ENCODE measurements around the gene SLFNL1.

The SLFNL1 gene

DNA sequence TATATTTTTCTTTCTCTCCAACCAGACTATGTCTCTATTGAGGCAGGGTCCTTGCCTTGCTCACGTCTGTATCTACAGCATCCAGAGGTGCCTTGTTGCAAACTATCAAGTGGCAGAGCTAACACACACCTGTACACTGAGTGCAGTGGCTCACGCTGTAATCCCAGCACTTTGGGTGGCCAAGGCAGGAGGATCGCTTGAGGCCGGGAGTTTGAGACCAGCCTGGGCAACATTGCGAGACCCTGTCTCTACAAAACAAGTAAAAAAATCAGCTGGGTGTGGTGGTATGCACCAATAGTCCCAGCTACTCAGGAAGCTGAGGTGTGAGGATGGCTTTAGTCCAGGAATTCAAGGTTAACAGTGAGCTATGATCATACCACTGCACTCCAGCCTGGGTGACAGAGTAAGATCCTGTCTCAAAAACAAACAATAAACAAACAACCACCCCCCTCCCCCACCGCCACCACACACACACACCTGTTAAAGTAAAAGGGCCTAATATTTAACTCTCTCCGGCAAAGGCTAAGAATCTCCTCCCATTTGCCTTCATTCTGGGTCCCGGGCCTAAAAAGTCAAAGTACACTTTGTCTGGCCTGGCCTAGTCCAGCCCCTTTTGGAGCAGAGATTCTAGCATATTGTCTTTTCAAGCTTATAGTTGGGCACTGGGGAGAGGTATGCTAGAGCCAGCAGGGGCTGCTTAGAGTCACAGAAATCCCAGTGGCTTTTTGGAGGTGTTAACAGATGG is 9.5 kb upstream of the SLFNL1 start:
- H3K4me3 ChIP-seq (ENCODE audit: low read depth, low read length): no peak overlapping the region
- TF ChIP-seq, protein P1, sequence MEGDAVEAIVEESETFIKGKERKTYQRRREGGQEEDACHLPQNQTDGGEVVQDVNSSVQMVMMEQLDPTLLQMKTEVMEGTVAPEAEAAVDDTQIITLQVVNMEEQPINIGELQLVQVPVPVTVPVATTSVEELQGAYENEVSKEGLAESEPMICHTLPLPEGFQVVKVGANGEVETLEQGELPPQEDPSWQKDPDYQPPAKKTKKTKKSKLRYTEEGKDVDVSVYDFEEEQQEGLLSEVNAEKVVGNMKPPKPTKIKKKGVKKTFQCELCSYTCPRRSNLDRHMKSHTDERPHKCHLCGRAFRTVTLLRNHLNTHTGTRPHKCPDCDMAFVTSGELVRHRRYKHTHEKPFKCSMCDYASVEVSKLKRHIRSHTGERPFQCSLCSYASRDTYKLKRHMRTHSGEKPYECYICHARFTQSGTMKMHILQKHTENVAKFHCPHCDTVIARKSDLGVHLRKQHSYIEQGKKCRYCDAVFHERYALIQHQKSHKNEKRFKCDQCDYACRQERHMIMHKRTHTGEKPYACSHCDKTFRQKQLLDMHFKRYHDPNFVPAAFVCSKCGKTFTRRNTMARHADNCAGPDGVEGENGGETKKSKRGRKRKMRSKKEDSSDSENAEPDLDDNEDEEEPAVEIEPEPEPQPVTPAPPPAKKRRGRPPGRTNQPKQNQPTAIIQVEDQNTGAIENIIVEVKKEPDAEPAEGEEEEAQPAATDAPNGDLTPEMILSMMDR (IDR thresholded peaks at IDR 0.05; ENCODE audit: control insufficient read depth, extremely low read depth, insufficient read depth): no peak
- DNase-seq (ENCODE audit: low read depth): no peak

DNA sequence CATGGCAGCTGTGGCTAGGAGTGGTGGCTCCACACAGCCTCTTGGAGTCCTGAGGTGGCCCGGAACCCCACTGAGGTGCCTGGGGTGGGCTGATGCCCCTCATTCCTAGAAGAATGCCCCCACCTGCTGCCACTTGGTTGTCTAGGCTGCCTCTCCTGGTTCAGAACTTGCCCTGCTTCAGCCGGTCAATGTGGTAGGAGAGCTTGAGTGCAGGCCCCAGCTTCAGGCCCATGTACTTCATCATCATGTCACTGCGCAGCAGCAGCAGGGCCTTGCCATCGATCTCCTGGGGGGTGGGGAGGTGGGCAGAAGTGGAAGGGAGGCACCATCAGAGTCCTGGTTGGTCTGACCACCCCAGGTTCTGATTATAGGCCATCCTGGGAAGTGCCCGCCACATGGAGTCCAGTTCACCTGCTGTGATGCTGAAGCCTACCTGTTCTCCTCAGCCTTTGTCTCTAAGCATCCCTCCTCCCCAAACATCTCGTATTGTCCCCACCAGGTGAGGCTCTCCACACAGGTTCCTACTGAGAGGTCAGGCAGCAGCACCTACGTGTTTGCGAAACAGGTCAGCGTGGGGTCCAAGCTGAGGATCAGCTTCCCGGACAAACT is 6.6 kb upstream of the SLFNL1 start:
- H3K4me3 ChIP-seq (ENCODE audit: low read depth, low read length): no peak overlapping the region
- no peak for DNase-seq (ENCODE audit: low read depth)
- TF ChIP-seq, protein P1 (IDR thresholded peaks at IDR 0.05; ENCODE audit: control insufficient read depth, extremely low read depth, insufficient read depth): no peak

DNA sequence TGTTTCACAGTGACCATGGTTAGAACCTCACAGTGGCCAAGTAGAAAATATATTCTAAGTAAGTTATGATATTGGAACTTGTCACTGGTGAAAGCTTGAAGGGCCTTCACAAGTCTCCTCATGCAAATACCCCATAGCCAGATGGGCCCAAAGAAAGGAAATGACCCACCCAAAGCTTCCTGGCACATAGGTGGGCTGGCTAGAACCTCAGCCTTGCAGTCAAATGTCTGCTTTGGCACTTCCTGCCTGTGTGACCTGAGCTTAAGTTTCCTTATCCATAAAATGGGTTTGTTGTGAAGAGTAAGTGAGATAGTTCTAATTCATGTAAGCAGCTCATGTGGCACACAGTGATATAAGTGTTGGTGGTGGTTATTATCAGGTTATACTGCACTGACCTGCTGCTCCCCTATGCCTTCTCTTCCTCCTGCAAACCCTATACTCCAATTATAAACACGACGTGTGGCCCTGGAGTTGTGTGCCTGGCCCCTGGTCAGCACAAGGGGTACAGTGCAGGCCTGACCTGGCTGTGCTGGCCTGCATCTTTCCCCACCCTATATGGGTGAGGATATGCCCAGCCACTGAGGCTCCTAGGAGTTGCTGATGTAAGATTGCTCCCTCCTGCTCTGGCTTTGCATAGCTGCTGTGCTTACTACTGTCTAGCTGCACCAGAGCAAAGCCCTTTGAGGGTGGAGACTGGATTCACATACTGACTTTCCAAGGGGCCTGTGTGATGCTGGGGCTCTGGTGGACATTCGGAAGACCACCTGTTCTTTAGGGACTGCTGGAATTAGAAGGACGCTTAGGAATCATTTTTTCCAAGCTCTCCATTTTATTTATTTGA is 4.7 kb upstream of the SLFNL1 start:
- DNase-seq (ENCODE audit: low read depth): no peak
- no peak overlapping the region for H3K4me3 ChIP-seq (ENCODE audit: low read depth, low read length)
- TF ChIP-seq, protein P1 (IDR thresholded peaks at IDR 0.05; ENCODE audit: control insufficient read depth, extremely low read depth, insufficient read depth): no peak

DNA sequence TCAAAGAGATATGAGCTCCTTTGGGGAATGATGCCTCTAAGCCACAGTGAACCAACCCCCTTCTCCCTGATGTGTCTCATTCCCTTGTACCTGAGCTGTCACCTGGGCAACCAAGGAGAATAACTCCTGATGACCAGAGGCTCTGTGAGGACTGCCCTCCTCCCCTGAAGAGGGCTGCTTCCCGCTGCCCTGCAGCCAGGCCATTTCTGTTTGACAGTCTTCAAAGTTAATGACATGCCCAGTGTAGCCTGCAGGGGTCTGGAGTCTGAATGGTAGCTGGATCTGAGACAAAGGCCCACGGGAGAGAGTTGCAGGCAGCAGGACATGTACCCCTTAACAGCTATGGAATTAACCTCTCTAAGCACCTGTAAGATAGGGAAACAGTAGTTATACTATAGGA is 3.4 kb upstream of the SLFNL1 start:
- DNase-seq (ENCODE audit: low read depth): no peak
- TF ChIP-seq, protein P1 (IDR thresholded peaks at IDR 0.05; ENCODE audit: control insufficient read depth, extremely low read depth, insufficient read depth): no peak
- H3K4me3 ChIP-seq (ENCODE audit: low read depth, low read length): no peak overlapping the region

DNA sequence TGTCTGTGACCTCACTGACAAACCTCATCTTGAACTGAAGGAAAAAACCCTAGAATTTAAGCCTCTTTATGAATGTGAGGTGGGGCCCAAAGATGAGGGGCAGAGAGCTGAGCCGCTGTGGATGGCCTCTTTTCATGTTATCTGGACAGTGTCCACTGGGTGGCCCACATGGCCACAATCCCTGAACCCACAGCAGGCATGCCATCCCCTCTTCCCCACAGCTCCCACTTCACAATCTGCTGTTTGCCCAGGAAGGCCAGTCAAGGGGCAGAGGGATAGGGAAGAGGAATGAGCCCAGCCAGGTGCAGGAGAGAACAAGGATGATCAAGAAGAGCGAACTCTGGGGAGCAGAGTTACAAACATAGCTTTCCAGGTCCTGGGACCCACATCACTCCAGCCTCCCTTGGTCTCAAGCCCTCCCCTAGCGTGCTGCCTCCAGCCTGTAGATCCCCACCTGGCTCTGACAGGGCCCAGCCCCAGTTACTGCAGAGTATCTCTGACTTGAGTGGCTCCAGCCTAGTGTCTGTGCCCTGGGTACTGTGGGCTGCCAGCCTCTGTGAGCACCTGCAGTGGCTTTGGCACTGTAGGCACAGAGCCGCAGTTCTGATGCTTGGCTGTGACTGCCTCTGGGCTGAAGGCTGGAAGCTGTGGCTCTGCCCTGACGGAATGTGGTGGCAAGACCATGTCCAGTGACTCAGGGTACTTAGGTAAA is 1.9 kb upstream of the SLFNL1 start:
- no peak for DNase-seq (ENCODE audit: low read depth)
- TF ChIP-seq, protein P1 (IDR thresholded peaks at IDR 0.05; ENCODE audit: control insufficient read depth, extremely low read depth, insufficient read depth): peak; percentile 23; the same call in 1 of the 2 replicates
- H3K4me3 ChIP-seq (ENCODE audit: low read depth, low read length): no peak overlapping the region

DNA sequence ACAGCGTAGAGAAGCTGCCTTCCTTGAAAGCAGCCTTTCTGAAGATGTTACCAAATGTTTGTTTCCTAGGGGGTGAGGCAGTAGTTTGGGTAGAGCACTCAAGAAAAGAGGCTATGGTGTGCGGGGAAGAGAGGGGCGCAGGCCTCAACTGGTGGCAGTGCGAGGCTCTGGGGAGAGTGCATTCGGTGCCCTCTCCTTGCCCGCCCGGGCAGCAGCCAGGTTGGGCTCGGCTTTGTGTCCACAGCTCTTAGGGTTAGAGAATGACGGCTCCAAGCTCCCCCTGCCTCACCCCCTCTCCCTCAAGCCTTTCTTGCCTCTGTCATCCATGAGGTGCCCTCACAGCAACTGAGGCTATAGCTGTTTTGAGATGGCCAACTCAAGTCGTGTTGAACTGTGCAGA is 899 bp upstream of the SLFNL1 start:
- DNase-seq (ENCODE audit: low read depth): no peak
- TF ChIP-seq, protein P1 (IDR thresholded peaks at IDR 0.05; ENCODE audit: control insufficient read depth, extremely low read depth, insufficient read depth): no peak
- no peak overlapping the region for H3K4me3 ChIP-seq (ENCODE audit: low read depth, low read length)

Data from LNCaP clone FGC (cell line).